COR-L47 (cell line): ENCODE results near the gene SSBP2.

Source experiments
- DNase-seq: peaks from one replicate; lab custom pipeline; 2025; lab: John Stamatoyannopoulos, UW

SSBP2 gene

DNA sequence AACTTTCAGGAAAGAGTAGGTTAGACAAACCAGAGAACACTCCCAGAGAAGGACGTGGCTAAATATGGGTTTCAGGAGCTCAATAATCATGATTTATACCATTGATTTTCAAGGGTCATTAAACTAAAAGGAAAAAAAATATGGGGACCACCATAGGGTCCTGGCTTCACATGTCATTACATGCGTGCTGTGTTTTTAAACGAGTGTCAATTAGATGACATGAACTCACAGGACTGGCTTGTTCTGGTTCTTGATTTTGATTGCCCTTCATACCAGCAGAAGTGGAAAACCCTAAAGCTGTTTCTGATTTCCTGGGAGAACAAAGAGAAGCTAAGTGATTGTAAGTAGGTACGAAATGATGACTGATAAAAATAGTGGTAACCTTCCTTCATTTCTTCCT, 362.7 kb downstream of the SSBP2 start:
- no peak for DNase-seq

GRCh38 chr5:81383867-81384266, 367.0 kb downstream of the SSBP2 start:
- DNase-seq = no peak

GRCh38 chr5:81371354-81371876, 379.5 kb downstream of the SSBP2 start:
- no peak for DNase-seq

GRCh38 chr5:81370912-81371311, 380.0 kb downstream of the SSBP2 start:
- DNase-seq = no peak

DNA sequence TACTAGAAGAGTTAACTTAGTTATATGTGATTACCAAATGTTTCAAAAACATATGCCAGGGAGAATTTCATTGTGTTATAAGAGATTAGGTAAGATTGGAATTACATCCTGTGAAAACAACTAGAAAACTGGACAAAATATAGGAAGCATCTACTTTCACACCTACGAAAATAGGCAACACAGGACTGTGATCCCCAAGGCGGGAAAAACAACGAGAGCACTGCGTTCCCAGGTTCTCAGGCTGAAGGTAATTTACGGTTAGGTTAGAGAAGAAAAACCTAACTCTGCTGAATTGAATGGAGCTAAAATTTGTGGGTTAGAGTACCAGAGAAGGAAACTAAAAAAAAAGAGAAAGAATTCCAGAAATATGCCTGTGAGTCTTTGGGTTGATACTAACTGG, 385.4 kb downstream of the SSBP2 start:
- no peak for DNase-seq

DNA sequence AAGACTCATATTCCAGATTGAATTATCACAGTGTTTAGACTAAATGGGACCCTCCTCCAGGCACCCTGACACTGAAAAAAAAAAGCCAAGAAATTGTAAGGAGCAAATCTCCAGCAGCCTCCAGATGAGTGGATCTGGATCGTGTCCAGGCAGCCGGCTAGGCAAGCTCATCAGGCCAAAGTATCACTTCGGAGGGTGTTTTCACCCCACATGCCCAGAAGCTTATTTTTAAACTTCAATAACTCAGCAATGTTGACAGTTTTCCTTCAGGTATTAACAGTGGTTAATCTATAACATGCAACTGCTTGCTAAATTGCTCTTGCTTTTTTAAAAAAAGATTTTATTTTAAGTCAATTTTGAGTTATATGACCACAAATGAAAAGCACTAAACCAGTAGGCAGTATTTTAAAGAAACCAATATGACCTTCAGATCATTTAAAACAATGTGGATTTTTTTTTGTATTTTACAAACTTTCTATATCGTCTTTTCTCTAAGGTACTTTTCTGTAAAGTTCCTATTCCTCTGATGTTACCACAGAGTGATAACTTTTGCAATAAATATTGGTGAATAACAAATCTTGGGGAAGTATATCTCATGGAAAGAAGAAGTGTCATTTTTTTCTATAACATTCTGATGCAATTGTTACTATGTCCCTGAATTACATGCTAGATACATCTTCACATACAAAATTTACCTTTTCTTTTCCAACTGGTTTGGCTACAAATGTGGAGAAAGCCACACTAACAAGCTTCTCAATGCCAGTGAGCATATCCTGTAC, 387.6 kb downstream of the SSBP2 start:
- DNase-seq = no peak
